DMS114 treated with DMSO at 0.1 percent for 48 hours (cell line): ENCODE results near the gene ZNF774.
"Not testable (repeated sequence)": the region's sequence is repeated elsewhere in the genome, so short reads cannot be mapped to it uniquely, and the experiment has no call there.

Experiments
- DNase-seq: peaks from one replicate; lab custom pipeline; 2025; ENCODE audit not compliant: unreplicated experiment; lab: John Stamatoyannopoulos, UW

Gene ZNF774

DNA sequence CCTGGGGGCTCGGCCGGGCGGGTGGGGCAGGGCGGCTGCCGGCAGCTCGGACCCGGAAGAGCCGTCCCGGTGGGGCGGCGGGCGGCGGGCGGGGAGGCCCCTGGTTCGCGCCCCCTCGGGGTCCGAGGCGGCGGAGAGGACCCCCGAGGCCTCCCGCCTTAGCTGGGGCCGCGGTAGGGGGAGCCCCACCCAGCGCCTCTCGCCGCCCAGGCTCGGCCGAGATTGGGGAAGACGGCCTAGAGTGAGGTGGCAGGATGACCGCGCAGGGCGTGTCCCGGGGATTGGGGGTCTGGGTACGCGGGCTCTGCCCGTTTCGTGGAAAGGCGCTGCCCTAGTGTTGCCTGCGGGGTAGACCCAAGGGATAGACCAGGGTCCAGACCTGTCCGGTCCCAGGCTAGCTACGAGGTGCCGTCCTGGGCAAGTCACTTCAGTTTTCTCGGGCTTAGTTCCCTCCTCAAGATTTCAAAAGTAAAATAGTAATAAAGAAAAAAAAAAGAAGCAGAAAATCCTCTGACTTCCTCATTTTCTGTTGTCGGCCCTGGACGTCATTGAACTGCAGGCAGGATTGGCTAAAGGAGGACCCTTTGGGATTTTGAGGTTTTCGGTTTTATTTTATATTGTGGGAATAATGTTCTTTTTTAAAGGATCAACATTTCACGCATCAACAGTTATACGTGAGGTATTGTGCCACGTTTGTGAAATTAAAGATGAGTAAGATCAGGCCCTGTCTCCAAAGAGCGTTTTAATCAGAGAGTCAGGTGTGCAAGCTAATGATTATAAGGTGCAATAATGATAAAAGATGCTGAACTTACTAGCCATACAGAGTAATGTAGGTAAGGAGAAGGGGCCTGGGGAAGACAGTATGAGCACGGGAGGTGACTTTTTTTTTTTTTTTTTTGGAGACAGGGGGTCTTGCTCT is 36.6 kb downstream of the ZNF774 start:
- no peak for DNase-seq

DNA sequence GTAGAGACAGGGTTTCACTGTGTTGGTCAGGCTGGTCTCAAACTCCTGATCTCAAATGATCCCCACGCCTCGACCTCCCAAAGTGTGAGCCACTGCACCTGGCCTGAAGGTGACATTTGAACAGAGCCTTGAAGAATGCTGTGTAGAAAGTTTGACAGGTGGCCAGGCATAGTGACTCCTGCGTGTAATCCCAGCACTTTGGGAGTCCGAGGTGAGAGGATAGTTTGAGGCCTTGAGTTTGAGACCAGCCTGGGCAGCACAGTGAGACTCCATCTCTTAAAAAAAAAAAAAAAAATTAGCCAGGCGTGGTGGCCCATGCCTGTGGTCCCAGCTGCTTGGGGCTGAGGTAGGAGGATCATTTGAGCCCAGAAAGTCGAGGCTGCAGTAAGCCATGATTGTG is 37.4 kb downstream of the ZNF774 start:
- no peak for DNase-seq

DNA sequence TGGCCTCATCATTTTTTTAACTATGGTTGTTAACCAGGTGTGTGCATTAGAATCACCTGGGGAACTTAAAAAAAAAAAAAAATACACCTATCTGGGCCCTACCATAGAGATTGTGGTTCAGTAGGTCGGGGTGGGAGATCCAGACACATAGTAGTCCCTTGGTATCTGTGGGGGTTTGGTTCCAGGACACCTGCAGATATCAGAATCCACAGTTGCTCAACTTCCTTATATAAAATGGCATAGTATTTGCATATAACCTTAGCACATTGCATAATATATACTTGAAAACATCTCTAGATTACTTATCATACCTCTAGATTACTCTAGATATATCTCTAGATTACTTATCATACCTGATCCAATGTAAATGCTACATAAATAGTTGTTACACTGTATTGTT is 41.0 kb downstream of the ZNF774 start:
- DNase-seq = no peak

DNA sequence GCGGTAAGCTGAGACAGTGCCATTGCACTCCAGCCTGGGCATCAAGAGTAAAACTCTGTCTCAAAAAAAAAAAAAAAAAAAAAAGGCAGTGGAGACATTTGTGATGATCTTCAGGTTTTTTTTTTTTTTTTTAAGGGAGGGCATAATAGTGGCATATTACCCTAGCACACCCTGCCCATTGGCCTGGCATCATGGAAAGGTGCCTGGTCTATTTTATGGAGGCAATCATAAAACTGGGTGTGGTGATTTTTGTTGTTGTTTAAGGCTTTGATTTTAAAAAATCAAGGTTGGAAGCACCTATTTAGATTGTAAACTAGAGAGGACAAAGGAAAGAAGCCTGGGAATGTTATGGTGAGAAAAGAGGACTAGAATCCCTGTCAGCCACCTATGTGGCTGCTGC is 42.0 kb downstream of the ZNF774 start:
- no peak for DNase-seq

DNA sequence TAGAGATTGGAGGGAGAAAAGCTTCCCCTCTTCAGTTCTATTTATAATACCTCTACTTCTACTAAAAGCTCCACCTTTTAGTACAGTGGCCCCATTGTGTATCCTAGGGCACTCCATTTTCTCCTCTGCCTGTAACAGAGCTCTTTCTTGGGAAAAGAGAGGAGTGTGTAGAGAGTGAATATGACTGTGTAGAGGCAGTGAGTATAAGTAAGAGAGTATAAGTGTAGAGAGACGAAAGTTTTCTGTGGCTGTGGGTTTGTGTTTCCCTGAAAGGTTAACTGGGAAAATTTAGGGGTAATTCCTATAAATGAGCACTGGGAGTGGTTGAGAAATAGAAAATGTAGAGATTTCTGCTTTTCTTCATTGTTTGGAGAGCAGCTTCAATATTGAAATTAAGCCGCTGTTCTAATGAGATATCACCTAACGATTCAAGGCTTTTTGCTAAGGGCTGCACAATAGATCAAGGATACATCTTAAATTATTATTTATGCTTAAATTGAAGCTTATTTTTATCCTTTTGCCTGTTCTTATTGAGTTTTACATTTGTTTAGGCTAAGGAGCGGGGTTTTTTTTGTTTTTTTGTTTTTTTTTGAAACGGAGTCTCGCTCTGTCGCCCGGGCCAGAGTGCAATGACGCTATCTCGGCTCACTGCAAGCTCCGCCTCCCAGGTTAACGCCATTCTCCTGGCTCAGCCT is 42.8 kb downstream of the ZNF774 start:
- DNase-seq = no peak

DNA sequence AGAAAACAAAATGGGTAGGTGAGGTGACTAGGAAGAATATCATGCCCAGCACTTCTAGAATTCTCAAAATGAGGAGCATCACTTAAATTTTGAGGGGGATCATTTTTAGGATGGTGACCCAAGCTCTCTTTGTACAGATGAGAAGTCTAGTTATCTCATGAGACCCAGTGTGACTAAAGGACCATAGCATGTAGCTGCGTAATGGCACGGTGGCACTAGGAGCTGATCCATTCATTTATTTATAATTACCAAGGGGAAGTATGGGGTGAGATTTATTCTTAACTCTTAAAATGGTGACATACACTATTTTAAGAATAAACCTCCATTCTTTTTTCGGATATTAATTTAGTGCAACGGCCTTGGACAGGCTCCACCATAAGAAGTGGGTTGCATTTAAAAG is 44.2 kb downstream of the ZNF774 start:
- DNase-seq = no peak

DNA sequence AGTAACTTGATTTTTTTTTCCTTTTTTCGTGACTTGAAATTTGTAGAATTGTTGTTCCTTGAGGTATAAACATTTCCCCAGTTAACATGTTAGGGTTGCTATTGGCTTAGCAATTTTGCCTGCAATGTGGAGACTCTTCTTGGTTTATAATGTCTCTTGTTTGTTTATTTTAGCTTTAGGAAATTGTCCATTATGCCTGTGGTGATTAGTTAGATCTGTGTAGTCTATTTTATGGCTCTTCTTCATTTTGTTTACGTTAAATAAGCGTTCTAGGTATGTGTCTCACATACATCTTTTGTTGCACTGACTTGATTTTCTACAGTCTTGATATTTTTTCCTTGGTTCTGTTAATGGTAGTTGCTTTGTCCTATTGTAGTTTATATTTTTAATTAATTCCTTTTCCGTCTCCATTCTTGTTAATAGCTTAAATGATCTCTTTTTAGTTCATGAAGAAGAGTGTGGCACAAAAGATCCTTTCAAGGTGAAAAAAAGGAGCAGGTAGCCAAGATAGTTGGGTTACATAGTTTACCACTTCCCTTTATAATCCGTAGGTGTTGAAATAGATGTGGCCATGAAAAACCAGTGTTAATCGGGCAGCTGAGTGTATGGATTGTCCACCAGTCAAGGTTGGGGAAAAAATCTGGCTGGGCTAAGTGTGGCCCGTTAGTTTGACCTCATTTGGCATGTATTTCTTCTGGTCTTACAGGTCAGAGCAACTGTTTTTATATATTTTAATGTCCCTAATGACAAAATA is 48.1 kb downstream of the ZNF774 start:
- DNase-seq = no peak

DNA sequence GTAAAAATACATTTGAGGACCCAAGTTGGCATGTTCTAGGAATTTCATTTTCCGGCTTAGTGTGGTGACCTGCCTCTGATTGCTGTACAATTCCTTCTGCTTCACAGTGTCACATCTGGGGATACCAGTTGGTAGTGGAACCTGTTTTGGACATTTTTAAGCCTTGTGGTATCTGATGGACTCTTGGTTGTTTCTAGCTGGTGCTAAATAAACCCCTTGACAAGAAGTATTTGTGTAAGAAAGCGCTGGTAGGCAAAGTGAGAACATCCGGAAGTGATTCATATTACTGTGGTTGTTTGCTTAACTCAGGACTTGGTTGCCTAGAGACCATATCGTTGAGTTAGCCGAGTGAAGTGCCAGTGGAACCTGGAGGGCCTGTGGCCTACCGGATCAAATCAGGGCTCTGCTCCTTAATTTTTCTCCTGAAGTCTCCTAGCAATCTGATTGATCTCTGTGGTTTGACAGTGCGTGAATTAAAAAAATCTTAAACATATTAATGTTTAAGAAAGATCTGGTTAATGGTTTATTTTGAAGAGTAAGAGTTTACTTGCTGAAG is 48.8 kb downstream of the ZNF774 start:
- no peak for DNase-seq

DNA sequence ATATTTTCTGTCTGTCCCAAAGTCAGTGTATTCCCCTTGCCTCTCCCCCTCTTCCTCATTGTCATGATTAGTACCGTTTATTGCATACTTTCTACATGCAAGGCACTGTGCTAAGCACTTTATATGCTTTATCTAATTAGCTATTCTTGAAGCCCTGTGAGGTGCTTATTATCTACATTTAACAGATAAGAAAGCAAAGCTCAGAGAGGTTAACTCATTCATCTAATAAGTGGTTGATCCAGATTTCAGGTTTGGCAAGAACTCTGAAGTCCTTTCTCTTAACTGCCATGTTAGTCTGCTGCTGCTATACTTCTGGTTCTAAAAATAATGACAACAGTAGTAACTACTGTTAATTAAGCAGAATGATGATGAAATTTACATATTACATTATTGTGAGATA is 49.4 kb downstream of the ZNF774 start:
- DNase-seq = no peak

DNA sequence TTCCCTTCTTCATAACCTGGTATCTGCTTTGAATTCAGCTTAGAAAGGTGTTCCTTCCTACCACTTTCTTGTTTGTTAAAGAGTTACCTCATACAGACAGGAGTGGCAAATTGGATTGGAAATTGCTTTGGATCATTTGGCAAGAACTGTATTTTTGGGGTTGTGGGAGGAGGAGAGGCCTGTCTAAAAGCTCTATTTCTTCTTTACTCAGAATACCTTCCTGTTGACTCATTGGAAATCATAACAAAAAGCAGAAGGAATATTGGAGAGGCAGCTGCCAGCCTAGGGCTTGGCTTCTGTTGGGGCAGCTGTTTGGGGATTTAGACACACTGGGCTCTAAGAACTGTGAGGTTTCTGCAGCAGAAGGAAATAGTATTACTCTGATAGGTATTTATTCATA is 50.1 kb downstream of the ZNF774 start:
- DNase-seq = no peak

DNA sequence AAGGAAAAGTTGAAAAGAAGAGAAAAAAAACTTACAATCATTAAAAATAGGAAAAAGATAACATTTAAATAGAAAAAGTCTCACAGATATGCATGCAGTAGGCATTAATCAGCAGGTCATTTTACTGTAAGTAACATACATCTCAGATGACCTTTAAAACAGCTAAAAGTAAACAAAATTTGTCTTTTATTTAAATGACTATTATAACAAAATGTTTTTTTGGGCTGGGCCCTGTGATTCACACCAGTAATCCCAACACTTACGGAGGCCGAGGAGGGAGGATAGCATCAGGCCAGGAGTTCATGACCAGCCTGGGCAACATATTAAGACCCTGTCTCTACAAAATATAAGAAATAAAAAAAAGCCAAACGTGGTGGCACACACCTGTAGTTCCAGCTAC is 50.7 kb downstream of the ZNF774 start:
- no peak for DNase-seq

DNA sequence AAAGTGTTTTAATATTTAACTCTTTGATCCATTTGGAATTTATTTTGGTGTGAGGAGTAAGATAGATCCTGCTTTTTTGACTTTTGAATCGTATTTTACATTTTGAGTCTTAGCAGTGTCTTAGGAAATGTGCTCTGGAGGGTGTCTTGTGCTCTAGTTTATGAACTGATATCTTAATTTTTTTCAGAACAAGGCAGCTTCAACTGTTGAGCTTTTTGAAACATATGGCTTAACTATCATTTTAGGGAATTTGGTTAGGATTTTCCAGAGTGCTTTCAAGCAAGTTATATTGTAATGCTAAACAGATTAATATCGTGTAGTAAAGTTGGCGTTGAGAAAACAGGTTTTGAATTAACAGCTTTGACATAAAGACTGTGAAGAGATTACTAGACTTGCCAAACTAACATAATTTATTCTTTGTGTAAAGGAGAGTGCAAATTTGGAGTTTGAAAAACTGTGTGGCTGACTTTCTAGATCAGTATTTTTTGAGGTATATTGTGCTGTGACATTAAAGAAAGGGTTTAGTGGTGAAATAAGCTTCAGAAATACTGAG is 53.0 kb downstream of the ZNF774 start:
- no peak for DNase-seq

DNA sequence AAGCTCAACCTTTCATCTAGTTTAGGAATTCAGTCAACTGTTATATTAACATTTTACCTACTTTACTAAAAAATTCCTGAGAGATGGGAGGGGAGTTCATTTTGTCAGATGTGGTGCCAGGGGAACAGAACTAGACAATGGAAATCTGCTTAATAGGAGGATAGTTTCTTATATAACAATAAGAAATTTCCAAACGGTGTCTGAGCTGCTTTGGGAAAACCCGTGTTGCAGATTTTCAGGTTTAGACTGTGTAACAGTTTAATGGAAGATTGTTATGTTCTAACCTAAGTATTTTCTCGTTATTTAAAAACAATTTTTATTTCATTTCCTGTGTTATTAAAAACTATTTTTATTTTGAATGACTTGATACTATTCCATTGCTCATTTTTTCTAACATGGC is 55.3 kb downstream of the ZNF774 start:
- DNase-seq = no peak

DNA sequence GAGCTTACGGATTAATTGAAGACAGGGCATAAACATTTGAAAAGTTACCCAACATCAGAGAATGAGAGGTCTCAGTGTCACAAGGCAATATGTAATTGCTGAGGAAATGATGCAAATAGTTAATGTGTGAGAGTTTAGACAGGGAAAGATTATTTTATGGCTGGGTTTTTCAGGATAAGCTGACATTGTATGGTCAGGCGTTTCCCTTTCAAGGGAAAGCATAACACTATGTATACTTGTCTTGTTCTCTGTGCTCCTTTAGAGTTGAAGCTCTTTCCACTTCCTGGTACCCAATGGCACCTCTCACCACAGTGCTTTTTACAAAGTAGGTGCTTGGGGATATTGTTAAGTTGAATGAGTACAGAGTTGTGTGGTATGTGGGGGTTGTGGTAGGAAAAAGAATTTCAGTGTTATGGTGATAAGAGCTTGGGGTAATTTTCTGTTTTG is 55.8 kb downstream of the ZNF774 start:
- DNase-seq = no peak

DNA sequence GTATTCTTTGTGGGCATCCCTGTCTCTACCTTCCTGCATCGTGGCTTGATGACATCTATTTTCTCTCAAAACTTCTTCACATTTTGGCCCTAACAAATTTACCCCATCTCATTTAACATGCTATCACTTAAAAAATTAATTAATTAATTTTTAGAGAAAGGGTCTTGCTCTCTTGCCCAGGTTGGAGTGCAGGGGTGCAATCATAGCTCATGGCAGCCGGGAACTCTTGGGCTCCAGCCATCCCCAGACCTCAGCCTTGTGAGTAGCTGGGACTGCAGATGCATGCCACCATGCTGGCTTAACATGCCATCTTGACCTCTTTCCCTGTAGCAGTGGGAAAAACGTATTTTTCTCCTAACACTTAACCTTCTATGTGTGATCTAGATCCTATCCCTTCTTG is 56.6 kb downstream of the ZNF774 start:
- DNase-seq = no peak

DNA sequence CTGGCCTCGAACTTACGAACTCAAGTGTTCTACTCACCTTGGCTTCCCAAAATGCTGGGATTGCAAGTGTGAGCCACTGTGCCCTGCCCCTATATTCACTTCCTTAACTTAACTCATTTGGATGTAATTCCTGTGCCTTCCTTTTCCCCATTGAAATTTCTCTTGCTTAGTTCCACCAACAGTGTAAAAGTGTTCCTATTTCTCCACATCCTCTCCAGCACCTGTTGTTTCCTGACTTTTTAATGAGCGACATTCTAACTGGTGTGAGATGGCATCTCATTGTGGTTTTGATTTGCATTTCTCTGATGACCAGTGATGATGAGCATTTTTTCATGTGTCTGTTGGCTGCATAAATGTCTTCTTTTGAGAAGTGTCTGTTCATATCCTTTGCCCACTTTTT is 57.5 kb downstream of the ZNF774 start:
- DNase-seq = not testable (repeated sequence)

DNA sequence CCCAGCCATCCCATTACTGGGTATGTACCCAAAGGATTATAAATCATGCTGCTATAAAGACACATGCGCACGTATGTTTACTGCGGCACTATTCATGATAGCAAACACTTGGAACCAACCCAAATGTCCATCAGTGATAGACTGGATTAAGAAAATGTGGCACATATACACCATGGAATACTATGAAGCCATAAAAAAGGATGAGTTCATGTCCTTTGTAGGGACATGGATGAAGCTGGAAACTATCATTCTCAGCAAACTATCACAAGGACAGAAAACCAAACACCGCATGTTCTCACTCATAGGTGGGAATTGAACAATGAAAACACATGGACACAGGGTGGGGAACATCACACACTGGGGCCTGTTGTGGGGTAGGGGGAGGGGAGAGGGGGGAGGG is 58.2 kb downstream of the ZNF774 start:
- not testable (repeated sequence) for DNase-seq

DNA sequence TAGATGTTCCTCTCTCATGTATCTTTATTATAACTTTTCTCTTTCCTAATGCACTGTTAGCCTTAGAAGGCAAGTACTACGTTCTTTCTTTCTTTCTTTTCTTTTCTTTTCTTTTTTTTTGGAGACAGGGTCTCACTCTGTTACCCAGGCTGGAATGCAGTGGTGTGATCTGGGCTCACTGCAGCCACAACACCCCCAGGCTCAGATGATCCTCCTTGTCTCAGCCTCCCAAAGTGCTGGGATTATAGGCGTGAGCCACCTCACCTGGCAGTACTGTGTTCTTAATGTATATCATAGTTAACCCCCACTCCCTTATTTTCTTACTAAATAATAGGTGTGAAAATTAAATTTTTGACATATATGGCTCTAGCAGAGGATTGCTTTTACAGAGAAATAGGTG is 59.1 kb downstream of the ZNF774 start:
- no peak for DNase-seq
